Keratinocyte (primary cell): ENCODE results near the gene NCOA7. TPM values are rescaled to one million over a fixed set of nuclear protein-coding genes. Genes with fewer than 3 reads are reported as not detected.
A peak's percentile ranks its signal among the peaks of the same experiment; 100 is the strongest.

Source experiments
- DNase-seq: peaks from one replicate; pipeline ENCODE4 v3.0.0-alpha.2; 2011; ENCODE audit warnings: low read depth, missing footprints, low spot score
- FAIRE-seq: peaks from 2 replicates; lab custom pipeline; 2011; peaks lifted over from hg19 to GRCh38; lab: Jason Lieb, UNC
- H2AFZ ChIP-seq: 2 replicates; pipeline ENCODE4 v1.6.0; 2012; ENCODE audit warnings: low read length, control low read depth, inconsistent platforms; ENCODE audit not compliant: control insufficient read depth
- H3K27ac ChIP-seq: 2 replicates; pipeline ENCODE4 v1.5.1; 2011; ENCODE audit warnings: low read length; ENCODE audit not compliant: control insufficient read depth, insufficient read depth
- H3K27me3 ChIP-seq: 3 replicates; pipeline ENCODE4 v1.6.0; 2011; ENCODE audit warnings: low read length; ENCODE audit not compliant: control insufficient read depth, insufficient read depth; ENCODE audit errors: extremely low read depth
- H3K36me3 ChIP-seq, 2 experiments: 2 replicates in 1 of 2; 3 replicates in 1 of 2; pipeline ENCODE4 v1.5.1; 2011; ENCODE audit warnings: low read length in 2 of 2, mild to moderate bottlenecking in 1 of 2; ENCODE audit not compliant: control insufficient read depth in 2 of 2, insufficient read depth in 2 of 2; ENCODE audit errors: extremely low read depth in 1 of 2
- H3K4me1 ChIP-seq: 3 replicates; pipeline ENCODE4 v1.5.1; 2011; ENCODE audit warnings: low read length; ENCODE audit not compliant: control insufficient read depth, insufficient read depth; ENCODE audit errors: extremely low read depth
- H3K4me2 ChIP-seq: 3 replicates; pipeline ENCODE4 v1.6.0; 2011; ENCODE audit warnings: low read depth, low read length; ENCODE audit not compliant: control insufficient read depth, insufficient read depth; ENCODE audit errors: extremely low read depth
- H3K4me3 ChIP-seq, 3 experiments: fragments of 200-600 bp in 1 of 3; sonication (generic) in 1 of 3; 2 replicates in 2 of 3; 3 replicates in 1 of 3; pipeline ENCODE4 v1.5.1; 2011 to 2016; ENCODE audit warnings: low read length in 3 of 3, mild to moderate bottlenecking in 3 of 3, control low read depth in 2 of 3, inconsistent platforms in 1 of 3, low read depth in 1 of 3, mixed read lengths in 1 of 3, mixed run types in 1 of 3, moderate library complexity in 1 of 3; ENCODE audit not compliant: control insufficient read depth in 2 of 3, insufficient read depth in 2 of 3; ENCODE audit errors: extremely low read depth in 1 of 3
- H3K79me2 ChIP-seq: 2 replicates; pipeline ENCODE4 v1.6.0; 2012; ENCODE audit warnings: low read length; ENCODE audit not compliant: control insufficient read depth, insufficient read depth
- H3K9ac ChIP-seq: 3 replicates; pipeline ENCODE4 v1.6.0; 2011; ENCODE audit warnings: low read length; ENCODE audit not compliant: control insufficient read depth, insufficient read depth; ENCODE audit errors: extremely low read depth
- H3K9me1 ChIP-seq: 3 replicates; pipeline ENCODE4 v1.6.0; 2011; ENCODE audit warnings: low read length; ENCODE audit not compliant: control insufficient read depth, insufficient read depth; ENCODE audit errors: extremely low read depth
- H3K9me3 ChIP-seq: 2 replicates; pipeline ENCODE4 v1.5.1; 2012; ENCODE audit warnings: low read depth, low read length; ENCODE audit not compliant: control insufficient read depth
- H4K20me1 ChIP-seq: 3 replicates; pipeline ENCODE4 v1.6.0; 2011; ENCODE audit warnings: low read length; ENCODE audit not compliant: control insufficient read depth, insufficient read depth; ENCODE audit errors: extremely low read depth
- EZH2 ChIP-seq: IDR thresholded peaks from one replicate; pipeline ENCODE4 v1.6.1; 2012; ENCODE audit warnings: inconsistent platforms, mild to moderate bottlenecking, low read length, moderate library complexity
- dilution Hi-C: fragments of 300-500 bp; cut with MboI; formaldehyde crosslinking; loops from one replicate; pipeline ENCODE4 v1.7.0; 2020; ENCODE audit warnings: low sequenced_read_pairs; ENCODE audit not compliant: extremely low pct_ligation_motif_present
- polyA plus RNA-seq, 5 experiments: library from polyadenylated mRNA; depleted of rRNA in 3 of 5; stranded (reverse) in 3 of 5; stranded (forward) in 1 of 5; unstranded in 1 of 5; fragments of >200 nt; gene quantifications; 1 replicate in 1 of 5; 2 replicates in 3 of 5; 3 replicates in 1 of 5; pipeline versions ENCODE4 v1.2.1 to v1.2.3, GENCODE V29; 2011 to 2012; ENCODE audit warnings: missing spikeins in 2 of 5, low read depth in 1 of 5, low replicate concordance in 1 of 5
- TF ChIP-seq, protein P1 (sequence below), 3 experiments: IDR thresholded peaks in 1 of 3; conservative IDR thresholded peaks in 1 of 3; optimal IDR thresholded peaks in 1 of 3; 2 replicates in 2 of 3; 3 replicates in 1 of 3; pipeline versions ENCODE3 to v1.5.1; 2011; ENCODE audit warnings: low read length in 3 of 3, mild to moderate bottlenecking in 3 of 3, moderate library complexity in 2 of 3, control low read depth in 1 of 3, inconsistent platforms in 1 of 3; ENCODE audit not compliant: insufficient read depth in 2 of 3; ENCODE audit errors: extremely low read depth in 1 of 3

The NCOA7 gene
- polyA plus RNA-seq, 1 donor (not counting 4 experiments of a cell fraction or from before 2014, with no cell fraction given) = 20.5 TPM

DNA sequence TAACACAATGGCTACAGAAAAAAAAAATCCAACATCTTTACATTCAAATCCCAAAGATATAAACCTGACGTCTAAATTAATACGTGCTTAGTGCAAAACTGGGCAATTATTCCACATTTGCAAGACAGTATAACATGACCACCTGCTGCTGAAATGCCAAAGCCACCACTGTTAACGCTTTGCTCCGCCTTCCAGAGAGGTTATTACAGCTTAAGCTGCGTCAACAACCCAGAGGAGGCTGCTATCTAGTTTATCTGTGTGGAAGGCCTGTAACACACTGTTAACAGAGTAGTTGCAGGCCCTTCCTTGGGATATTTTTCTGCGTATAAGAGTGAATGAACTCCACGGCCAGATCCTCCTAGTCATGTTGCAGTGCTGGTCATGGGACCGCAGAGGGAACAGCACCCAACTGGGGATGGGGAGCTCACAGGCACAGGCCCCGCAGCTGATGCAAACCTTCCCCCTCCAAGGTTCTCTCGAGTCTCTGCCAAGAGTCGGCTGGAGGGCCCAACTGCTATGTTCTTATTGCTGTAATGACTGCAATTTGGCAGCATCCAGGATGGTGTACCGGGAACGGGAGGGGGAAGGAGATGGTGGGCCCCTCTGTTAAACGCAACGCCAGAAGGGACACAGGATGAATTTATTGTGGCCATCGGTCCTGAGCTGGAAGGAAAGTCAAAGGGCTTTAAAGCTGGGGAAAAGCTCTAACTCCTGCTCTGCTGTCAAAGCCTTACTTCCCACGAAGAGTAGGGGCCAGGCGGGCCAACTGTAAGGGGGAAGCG lies 993 bp upstream of the NCOA7 start:
- Histone ChIP-seq H3K4me1 (peaks cover 37% of the 10 kb centered on the region), H3K36me3 (peaks cover 0 to 7% of the 10 kb centered on the region in 2 experiments), H3K4me2 (peak overlapping the region; percentile 86), H3K4me3 (peak overlapping the region; percentile 76 to 93 (median 85)), H3K27me3 (no peaks in the 10 kb centered on the region), H3K79me2 (peaks cover 2% of the 10 kb centered on the region), H2AFZ (peak overlapping the region; percentile 78), H3K9me1 (no peaks in the 10 kb centered on the region), H3K27ac (peak overlapping the region; percentile 70), H3K9ac (peak overlapping the region; percentile 83), H3K9me3 (no peaks in the 10 kb centered on the region), H4K20me1 (no peaks in the 10 kb centered on the region)
- FAIRE-seq = no peak
- dilution Hi-C loops = no loop called here
- TF ChIP-seq, protein P1, sequence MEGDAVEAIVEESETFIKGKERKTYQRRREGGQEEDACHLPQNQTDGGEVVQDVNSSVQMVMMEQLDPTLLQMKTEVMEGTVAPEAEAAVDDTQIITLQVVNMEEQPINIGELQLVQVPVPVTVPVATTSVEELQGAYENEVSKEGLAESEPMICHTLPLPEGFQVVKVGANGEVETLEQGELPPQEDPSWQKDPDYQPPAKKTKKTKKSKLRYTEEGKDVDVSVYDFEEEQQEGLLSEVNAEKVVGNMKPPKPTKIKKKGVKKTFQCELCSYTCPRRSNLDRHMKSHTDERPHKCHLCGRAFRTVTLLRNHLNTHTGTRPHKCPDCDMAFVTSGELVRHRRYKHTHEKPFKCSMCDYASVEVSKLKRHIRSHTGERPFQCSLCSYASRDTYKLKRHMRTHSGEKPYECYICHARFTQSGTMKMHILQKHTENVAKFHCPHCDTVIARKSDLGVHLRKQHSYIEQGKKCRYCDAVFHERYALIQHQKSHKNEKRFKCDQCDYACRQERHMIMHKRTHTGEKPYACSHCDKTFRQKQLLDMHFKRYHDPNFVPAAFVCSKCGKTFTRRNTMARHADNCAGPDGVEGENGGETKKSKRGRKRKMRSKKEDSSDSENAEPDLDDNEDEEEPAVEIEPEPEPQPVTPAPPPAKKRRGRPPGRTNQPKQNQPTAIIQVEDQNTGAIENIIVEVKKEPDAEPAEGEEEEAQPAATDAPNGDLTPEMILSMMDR (optimal IDR thresholded peaks at IDR 0.05 in 1 of 3, IDR thresholded peaks at IDR 0.05 in 1 of 3, conservative IDR thresholded peaks at IDR 0.05 in 1 of 3; ENCODE audit: extremely low read depth in 1 of 3, insufficient read depth in 2 of 3, low read length in 3 of 3) = no peak
- no peak for TF ChIP-seq EZH2
- DNase-seq = no peak

DNA sequence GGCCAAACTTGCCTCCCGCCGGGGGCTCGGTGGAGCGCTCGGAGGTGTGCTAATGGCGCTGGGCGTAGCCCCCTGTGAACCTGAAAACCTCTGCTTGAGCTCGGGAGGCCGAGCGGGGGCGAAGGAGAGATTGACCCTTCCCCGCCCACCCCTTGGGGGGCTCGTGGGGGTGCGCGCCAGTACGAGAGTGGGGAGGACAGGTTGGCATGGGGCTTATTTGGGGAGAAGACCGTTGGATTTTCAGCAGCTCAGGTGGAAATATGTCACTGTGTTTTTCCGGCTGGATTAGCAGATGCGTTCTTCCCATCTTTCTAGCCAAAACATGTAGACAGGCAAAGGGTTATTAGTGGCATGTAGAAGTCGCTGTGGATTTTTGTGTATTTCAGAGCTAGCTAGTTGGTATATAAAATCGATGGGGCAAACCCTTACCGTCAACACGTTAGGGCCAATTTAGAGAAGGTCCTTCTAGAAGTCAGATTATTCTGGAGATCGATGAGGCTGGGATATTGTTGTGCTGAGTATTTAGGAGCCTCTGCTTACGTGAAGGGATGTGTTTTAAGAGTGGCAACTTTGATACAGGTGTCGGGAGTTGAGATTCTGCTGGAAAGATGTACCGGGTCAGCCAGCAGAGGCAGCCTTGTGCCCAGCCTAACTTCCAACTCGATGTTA lies 525 bp downstream of the NCOA7 start:
- Histone ChIP-seq H3K4me2 (peak overlapping the region; percentile 90), H3K9ac (peak overlapping the region; percentile 83), H2AFZ (peak overlapping the region; percentile 78), H3K4me1 (peaks cover 37% of the 10 kb centered on the region), H4K20me1 (no peaks in the 10 kb centered on the region), H3K79me2 (peaks cover 5% of the 10 kb centered on the region), H3K36me3 (peaks cover 0 to 2% of the 10 kb centered on the region in 2 experiments), H3K27ac (peak overlapping the region; percentile 70), H3K9me1 (no peaks in the 10 kb centered on the region), H3K4me3 (peak overlapping the region; percentile 76 to 93 (median 85)), H3K9me3 (no peaks in the 10 kb centered on the region), H3K27me3 (no peaks in the 10 kb centered on the region)
- dilution Hi-C loops = no loop called here
- DNase-seq (no peak), FAIRE-seq (peak; percentile 79)
- TF ChIP-seq EZH2 = no peak
- TF ChIP-seq, protein P1 (optimal IDR thresholded peaks at IDR 0.05 in 1 of 3, IDR thresholded peaks at IDR 0.05 in 1 of 3, conservative IDR thresholded peaks at IDR 0.05 in 1 of 3; ENCODE audit: extremely low read depth in 1 of 3, insufficient read depth in 2 of 3, low read length in 3 of 3) = peak; percentile 64 to 78 (median 65)
